ENCODE results near the gene CYP26A1.

CYP26A1 gene

DNA sequence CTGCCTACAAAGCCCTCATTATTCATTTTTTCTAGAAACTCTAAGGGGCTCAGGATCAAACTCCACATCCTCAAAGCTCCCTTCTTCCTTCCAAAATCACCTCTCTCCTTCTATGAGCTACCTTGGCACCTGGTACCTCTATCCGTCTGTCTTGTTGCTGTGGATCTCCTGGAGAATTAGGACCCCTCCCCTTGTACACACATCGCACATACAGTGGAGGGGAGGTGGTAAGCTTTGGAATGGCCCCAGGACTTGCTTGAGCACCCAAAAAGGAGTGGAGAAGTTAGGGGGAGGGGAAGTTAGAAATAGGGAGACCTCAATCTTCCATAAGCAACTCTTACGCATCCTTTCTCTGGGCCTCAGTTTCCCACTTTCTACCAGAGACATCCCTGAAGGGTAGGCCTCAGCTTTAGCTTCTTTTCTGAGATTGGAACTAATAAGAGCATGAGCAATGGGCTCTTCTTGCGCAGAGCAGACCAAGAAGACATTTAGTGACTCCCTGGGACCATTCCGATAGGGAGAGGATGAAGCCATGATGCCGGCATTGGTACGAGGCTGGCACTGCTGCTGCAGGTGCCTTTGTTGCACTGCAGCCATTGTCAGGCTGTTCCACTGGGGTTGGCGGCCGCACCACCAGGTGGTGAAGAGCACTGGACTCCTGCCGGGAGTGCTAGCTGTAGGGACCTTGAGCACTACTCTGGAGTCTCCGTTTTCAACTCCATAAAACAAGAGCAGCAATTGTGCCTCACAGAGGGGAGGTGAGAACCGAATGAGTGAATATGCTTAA lies 8.6 kb upstream of the CYP26A1 start:
- no peak for DNase-seq (ENCODE audit: low read depth)

DNA sequence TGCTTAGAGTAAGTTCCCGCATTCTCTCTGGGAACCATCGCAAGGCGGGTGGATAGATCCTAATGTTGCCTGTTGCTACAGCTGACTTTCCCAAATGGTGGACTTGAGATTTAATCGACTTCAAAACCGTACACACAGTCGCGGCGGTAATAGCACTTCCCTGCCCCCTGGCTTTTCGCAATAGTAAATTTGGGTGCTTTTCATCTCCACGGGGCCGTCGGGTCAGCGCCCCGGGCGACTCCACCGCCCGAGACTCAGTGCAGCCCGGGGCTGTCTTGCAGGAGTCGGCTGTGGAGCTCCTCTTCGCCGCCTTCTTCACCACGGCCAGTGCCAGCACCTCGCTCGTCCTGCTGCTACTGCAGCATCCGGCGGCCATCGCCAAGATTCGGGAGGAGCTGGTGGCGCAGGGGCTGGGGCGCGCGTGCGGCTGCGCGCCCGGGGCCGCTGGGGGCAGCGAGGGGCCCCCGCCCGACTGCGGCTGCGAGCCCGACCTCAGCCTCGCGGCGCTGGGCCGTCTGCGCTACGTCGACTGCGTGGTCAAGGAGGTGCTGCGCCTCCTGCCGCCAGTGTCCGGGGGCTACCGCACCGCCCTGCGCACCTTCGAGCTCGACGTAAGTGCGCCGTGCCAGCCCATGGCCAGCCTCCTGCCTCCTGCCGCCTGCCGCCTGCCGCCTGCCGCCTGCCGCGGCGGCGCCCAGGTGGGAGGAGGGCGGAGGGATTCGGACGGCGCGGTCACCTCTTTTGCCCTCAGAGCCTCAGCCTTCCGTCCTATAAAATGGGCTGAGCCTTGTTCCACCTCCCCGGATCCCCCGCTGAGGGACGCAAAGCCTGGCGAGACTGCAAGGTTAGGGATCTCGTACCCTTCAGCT lies 7.8 kb upstream of the CYP26A1 start:
- no peak for DNase-seq (ENCODE audit: low read depth)

DNA sequence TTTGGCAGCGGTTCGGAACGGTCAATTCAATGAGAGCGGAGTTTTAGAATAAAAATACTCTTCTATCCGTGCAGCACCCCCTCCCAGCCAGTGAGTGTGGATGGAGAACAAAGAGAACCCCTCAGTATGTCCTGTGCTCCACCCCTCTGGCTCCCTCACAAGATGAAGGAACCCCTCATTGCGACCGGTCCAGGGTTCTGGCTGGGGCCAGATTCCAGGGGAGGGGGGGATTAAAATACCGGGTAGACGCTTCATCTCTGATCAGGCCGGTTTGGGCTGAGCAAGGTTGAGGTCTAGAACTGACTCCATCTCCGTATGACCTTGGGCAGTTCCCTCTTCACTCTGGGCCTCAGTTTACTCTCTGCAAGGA lies 7.2 kb upstream of the CYP26A1 start:
- no peak for DNase-seq (ENCODE audit: low read depth)

DNA sequence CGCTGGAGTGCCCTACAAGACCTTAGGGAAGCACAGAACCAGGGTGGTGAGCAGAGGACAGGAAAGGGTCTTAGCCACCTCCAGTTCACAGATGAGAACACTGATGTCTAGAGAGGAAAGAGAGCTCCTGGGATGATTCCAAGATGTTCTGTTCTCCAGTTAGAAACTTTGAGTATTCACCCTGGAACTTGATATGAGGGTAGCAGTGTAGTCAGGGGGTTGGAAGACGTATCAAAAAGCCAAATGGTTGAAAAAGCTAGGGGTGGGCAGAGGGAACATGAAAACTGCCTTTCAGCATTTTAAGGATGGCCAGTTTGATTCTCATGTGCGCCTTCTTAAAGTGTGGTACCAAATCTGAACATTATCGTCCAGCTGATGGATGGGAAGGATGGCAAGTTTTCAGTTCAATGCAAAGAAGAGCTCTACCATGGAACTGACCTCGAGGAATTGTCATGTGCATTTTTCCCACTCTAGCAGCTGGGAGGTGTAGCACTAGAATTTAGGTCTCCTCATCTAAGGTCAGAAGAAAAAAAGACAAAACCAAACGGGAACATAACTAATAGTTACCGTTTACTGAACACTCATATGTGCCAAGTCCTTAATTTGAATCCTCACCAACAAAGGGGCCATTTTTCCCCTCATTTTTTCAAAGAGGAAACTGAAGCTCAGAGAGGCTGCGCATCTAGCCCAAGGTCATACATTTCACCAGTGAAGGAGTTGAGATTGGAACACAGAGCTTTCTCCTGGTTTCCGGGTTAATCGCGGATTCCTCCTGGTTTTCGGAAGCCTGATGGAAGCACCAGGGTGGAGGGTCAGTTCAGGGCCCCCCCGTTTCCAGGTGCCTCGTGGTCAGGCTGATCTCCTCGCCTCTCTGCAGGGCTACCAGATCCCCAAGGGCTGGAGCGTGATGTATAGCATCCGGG lies 6.0 kb upstream of the CYP26A1 start:
- no peak for DNase-seq (ENCODE audit: low read depth)

DNA sequence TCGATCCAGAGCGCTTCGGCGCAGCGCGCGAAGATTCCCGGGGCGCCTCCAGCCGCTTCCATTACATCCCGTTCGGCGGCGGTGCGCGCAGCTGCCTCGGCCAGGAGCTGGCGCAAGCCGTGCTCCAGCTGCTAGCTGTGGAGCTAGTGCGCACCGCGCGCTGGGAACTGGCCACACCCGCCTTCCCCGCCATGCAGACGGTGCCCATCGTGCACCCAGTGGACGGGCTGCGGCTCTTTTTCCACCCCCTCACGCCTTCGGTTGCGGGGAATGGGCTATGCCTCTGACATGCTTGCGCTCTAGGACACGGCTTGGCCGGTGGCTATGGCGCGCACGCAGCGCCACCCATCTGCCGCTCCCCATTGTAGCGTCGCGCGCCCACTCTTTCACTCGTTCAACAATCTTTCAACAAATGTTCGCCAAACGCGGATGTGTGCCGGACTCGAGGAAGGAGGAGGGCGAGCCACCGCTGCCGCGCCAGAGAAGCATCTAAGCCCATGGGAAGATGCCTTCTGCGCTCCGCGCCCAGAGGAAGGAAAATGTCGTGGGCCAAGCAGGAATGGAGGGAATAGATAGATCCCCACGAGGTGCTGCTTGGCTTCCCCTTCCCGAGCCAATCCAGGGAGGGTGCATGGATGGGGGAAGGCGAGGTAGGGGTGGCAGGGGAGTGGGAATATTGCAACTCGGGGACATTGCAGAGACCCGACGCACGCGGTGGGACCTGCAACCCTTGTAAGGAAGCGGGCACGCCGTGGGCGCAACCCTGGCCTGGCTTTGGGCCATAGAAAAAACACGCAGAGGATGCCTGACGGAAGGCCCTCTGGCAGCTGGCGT lies 5.1 kb upstream of the CYP26A1 start:
- no peak for DNase-seq (ENCODE audit: low read depth)

DNA sequence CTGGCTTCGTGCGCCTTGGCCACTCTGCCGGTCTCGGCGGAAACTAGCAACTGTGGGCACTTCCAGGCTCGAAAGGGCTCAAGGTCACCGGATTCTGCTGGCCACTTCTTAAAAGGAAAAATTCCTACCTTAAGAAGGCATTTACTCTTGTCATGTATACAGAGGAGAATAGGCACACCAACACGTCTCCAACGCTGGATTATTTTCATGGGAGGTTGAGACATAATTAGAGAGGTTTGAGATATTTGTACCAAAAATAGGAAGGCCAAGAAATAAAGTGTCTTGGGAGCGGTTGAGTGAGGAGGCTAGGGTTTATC lies 4.5 kb upstream of the CYP26A1 start:
- no peak for DNase-seq (ENCODE audit: low read depth)

DNA sequence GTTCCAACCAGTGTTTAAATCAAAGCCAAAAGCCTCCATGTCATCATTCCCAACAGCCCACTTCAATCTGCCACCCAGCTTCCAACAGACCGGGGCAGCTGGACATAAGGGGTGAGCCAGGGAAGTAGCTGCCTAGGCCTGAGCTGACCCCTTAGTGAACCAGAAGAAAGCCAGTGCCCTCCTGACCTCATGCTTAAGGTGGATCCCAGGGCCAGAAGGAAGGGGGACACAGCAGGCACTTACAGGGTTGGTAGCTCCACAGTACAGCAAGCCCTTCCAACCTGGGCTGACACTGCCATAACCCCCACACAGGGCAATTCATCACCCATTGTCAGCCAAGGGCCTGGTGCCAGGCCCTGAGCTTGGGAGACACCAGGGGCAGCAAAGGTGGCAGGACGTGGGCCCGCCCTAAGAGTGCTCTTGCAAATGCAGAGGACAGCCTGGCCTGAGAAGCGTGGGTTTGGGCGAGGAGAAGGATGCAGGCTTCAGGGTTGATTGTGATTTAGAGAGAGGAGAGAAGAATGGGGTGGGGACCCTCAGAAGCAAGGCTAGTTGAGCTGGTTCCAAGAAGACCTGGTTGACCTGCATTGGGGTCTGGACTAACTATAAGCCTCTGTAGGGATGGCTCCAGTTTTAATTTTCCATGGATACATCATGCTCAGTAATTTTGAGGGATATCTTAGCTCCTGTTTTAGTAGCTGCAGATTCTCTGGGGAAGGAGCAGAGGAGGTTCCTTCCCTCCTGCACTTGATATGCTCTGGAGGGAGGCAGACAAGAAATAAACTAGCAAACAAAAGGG lies 3.1 kb upstream of the CYP26A1 start:
- DNase-seq (ENCODE audit: low read depth): no peak

DNA sequence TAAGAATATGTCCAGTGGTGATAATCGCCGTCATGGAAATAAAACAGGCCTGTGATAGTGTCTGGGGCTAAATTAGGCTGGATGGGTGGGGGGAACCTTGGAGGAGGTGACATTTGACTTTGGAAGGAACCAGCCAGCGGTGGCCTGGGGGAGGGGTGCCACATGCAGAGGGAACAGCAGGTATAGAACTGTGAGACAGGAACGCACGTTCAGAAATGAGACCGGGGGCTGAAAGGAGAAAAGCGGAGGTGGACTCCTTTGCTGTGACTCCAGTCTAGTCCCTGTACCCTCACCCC lies 2.6 kb upstream of the CYP26A1 start:
- DNase-seq (ENCODE audit: low read depth): no peak

DNA sequence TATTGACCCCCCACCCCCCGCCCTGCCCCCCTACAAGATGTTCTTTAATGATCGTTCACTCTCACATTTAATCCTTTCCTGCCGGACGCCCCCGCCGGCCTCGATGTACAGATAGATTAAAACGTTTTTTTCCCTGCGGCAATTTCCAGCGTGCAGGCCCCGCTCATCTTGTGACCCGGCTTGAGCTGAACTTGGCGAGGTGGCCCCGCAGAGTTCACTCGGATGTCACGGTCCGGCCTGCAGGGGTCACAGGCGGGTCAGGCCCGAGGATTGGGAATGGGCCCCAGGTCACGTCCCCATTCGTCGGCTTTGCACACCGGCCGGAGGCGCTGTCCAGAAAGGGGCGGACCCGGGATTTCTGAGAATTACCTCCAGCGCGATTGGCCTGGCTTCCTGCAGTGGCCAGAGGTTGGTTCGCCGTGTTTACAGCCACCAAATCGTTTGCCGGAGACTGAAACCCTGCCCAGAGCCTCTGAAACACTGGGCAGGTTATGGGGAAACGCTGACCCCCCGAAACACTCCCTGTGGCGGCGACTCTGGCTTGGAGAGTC lies 1.9 kb upstream of the CYP26A1 start:
- DNase-seq (ENCODE audit: low read depth): no peak

DNA sequence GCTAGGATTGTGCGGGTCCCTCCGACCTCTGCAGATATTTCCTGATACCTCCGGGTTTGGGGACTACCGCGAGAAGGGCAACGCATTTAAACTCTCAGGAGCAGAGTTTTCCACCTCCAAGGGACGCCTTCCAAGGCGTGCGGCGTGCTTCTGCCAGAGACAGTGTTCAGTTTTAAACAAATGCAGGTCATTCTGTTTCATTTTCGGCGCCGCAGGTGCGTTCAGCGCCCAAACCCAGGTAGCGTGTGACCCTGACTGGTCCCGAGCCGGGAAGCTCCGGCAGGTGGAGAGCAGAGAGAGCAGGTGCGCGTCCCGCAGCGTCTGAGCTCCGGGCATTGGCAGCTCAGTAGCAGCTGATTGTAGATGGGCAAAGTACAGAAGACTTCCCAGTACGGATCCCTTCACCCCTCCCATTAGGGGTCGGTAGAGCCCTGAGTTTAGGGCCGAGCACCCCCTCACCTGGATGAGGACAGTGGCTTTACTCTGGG lies 1.4 kb upstream of the CYP26A1 start:
- DNase-seq (ENCODE audit: low read depth): no peak

DNA sequence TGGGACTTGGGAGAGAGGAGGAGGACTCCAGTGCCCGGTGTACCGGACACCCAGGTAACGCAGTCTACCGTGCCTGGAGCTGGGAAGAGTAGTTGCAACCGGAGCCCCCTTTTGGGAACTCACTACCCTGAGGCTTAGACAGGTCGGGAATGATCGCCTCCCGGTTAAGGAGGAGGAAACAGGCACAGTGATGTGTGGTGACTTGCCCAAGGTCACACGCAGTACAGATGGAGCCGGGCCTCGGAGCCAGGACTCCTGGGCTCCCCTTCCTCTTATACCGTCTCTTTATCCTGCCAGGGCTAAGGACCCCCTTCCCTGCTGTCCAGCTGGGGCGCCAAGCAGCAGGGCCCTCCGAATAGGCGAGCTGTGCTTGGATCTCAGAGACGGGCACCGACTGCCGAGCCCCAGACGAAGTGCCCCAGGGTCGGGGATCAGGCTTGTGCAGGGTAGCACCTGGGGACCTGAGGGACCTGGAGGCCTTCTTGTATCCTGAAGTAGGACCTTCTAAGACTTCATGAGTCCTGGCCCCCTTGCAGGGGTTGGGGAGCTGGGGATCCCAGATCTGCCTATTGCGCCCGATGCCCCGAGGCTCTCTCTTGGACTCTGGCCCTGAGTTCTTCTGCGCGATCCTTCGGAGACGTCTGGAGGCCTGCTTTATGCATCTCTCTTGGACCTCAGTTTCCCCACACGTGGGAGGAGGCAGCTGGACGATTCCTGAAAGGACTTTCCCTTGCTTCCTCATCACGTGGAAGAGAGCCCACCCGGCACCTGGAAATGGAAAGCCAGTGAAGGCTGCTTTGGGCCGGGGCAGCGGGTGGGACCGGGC lies 767 bp upstream of the CYP26A1 start:
- no peak for DNase-seq (ENCODE audit: low read depth)

DNA sequence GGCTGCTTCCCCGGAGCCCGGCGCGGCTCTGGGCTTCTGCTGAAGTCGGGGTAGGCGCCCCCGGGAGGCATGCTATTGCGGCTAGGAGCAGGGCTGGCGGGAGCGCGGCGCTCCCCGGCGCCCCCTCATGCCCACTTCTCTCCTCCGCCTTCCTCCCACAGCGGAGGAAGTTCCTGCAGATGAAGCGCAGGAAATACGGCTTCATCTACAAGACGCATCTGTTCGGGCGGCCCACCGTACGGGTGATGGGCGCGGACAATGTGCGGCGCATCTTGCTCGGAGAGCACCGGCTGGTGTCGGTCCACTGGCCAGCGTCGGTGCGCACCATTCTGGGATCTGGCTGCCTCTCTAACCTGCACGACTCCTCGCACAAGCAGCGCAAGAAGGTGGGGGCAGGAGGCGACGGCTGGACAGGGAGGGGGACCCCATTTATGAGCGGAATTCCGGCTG lies 479 bp downstream of the CYP26A1 start:
- no peak for DNase-seq (ENCODE audit: low read depth)

DNA sequence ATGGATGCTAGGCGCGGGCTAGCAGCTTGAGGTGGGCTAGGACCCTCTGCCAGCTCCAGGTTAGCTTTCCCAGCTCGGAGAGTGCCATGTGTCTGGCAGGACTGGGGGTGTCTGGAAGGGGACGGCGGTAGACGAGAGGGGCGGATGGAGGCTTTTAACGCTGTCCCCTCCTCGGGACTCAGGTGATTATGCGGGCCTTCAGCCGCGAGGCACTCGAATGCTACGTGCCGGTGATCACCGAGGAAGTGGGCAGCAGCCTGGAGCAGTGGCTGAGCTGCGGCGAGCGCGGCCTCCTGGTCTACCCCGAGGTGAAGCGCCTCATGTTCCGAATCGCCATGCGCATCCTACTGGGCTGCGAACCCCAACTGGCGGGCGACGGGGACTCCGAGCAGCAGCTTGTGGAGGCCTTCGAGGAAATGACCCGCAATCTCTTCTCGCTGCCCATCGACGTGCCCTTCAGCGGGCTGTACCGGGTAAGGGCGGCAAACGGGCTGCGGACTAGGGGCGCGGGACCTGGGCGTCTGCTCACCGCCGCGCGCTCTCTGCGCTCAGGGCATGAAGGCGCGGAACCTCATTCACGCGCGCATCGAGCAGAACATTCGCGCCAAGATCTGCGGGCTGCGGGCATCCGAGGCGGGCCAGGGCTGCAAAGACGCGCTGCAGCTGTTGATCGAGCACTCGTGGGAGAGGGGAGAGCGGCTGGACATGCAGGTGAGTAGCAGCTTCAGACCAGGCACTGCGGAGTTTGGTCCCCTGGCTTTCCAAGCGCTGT lies 1.1 kb downstream of the CYP26A1 start:
- DNase-seq (ENCODE audit: low read depth): no peak

DNA sequence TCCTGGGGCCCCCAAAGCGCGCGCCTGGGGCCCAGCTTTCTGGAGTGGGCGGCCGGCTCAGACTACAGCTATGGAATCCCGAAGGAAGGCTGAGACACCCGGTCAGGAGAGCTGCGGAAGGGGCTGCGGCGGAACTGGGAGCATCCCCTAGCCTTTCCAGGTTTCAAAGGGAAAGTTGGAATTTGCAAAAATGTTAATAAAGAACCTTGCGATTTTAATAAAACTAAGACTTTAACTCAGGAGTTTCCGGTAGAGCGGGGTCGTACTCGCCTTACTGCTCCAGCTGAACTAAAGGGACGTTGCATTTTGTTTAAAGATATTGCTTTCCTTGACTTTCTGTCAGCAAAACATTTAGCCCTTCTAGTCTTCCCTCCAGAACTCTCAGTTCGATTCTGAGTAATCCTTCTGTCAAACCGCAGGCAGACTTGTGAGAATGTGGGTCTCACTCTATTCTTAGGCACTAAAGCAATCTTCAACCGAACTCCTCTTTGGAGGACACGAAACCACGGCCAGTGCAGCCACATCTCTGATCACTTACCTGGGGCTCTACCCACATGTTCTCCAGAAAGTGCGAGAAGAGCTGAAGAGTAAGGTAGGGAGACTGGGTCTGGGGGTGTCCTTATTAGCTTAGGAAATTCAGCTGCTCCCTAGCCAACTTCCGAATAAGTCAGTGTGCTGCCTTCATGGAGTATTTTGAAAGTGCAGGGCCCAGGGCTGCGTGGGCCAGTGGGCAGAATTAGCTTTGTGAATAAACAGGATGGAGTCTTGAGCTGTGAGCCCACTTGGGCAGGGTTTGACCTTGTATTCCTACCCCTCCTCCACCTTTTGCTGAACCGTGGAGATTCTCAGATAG lies 1.9 kb downstream of the CYP26A1 start:
- DNase-seq (ENCODE audit: low read depth): no peak

DNA sequence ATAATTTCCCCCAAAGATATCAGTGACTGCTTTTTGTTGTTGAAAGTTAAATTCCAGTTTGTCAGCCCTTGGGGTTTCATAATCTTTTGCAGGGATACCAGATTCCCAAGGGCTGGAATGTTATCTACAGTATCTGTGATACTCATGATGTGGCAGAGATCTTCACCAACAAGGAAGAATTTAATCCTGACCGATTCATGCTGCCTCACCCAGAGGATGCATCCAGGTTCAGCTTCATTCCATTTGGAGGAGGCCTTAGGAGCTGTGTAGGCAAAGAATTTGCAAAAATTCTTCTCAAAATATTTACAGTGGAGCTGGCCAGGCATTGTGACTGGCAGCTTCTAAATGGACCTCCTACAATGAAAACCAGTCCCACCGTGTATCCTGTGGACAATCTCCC lies 3.2 kb downstream of the CYP26A1 start:
- no peak for DNase-seq (ENCODE audit: low read depth)

DNA sequence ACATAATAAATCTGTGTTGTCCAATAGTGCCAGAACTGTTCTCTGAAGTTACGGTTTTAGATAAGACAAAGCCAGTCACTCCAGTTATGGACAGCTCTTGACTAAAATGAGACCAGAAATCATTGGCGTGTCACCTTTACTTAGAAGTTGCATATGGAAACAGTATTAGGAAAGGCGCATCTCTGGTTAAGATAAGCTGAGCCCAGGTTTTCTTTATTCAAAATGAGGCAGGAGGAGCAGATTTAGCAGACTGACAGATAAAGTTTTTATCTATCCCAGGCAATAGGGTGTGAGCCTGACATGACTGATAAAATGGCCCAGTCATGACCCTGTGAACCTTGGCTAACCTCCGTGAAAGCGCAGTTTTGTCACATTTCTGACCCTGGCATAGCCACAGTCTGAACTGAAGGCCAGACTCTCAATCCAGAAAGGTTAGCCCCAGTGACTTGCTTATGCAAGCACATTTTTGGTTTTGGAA lies 4.2 kb downstream of the CYP26A1 start:
- DNase-seq (ENCODE audit: low read depth): no peak

DNA sequence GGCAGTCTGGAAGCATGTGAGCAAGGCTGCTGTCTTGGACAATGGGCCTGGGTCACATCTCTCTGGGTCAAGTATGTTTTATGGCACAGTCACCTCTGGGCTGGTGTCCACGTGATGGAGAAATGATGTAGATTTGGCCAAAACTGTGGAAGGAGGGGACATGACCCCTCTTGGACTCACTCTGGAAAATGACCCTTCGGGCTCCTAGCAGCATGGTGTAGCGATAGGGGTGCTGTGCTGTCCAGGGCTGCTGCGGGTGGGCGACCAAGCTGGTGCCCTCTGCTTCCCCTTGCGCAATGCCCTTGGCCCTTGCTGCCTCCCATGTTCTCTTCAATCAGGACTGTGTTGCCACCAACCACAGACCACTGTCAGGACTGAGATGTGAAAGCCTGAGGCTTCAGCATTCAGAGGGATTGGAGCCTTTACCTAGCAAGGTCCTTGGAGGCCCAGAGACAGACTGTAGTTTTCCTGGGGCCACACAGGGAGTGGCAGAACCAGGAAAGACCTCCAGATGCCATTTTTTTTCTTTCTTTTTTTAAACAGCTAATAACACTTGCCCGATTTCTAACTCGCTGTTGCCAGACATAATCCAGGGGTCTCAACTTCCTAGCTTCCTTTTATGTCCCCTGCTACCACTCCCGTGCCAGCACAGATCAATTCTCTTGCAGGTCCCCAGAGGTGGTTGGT lies 6.1 kb downstream of the CYP26A1 start:
- DNase-seq (ENCODE audit: low read depth): no peak
